ENCODE measurements around the gene RBM47.

Gene RBM47

DNA sequence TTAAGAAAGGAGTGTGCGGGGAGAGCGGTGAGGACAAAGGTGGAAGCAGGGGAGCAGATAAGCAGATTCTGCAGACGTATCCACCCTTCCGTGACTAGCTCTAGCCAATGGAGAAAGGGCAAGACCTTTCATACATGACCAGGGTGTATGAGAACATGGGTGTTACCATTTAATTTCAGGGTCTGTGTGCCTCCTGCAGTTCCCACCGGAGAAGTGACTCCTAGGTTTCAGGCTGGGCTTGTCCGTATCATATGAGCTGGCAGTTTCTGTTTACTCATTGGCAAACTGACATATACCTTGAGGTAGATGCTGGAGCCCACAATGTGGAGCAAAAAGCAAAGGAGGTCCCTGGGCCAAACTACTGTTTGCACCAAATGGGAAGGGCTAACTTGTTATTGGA lies 6.8 kb downstream of the RBM47 start:
- peak; percentile 26 for DNase-seq

DNA sequence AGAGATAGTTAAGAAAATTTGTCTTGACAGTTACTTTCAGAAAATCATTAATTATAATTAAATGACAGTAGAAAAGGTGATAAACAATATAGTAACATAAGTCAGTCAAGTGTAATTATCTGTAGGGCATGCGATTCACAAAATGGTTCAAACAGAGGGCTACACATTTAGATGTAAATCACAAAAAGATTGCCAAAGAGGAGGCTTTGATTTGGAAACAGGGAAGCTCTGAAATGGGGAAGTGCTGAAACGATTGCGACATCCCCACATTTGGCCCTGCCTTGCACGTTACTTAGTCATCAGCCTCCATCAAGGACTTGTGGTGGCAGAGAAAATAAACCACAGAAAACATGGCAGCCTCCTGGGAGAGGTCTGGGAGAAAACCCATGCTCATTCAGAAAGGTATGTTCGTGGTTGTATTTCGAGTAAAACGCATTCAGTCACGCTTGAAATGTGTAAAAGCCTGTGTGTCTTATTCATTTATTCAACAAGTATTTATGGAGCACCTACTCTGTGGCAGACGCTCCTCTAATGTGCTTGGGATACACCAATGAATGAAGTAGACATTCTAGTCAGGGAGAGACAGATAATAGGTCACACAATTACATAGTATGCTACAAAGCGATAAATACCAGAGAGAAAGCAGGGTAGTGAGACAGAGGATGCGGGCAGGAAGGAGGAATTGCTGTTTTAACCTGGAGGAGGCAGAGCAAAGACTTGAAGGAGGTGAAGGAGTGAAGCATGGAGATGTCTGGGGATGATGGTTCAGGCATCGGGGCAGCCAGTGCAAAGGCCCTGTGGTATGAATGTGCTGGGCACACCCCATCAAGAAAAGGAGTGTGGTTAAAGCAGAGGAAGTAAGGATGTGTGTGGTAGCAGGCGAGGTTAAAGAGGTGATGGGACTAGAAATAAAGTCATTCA lies 7.8 kb downstream of the RBM47 start:
- DNase-seq: peak; percentile 5

DNA sequence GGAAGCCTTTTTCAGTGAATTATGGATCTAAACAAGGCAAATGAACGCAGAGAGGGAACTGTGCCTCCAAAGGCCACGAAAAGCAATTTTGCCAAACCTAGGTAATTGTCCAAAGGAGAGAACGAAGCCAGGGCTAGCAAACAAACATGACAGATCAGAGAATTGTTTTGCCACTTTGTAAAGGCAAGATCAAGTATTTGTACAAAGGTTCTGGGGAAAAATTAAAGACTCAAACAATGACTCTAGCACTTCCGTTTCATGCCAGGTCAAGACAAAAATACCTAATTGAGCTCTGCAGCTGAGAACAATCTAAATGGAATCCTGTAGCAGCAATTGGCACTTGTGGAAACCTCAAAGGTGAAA lies 8.5 kb downstream of the RBM47 start:
- peak; percentile 5 for DNase-seq

DNA sequence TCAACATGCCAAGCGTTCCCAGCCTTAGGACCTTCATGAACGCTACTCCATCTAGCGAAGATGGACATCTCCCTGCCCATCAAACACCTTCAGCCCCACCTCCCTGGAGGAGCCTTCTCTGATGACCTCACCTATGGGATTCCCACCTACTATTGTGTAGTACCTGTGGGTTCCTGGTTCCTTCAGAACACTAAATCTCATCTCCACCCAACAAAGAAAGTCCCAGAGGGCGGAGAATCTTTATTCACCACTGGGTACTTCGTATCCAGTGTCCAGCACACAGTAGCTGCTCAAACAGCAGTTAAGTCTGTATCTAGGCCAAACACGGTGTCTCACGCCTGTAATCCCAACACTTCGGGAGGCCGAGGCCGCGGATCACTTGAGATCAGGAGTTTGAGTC lies 10.1 kb downstream of the RBM47 start:
- DNase-seq: no peak

DNA sequence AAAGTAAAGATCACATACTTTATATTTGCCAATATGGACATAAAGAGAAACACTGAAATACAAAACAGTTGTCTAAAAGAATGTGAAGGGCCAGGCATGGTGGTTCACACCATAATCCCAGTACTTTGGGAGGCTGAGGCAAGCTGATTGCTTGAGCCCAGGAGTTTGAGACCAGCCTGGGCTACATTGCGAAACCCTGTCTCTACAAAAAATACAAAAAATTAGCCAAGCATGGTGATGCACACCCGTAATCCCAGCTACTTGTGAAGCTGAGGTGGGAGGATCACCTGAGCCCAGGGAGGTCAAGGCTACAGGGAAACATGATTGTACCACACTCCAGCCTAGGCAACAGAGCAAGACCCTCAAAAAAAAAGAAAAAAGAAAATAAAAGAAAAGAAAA lies 11.8 kb downstream of the RBM47 start:
- no peak for DNase-seq

DNA sequence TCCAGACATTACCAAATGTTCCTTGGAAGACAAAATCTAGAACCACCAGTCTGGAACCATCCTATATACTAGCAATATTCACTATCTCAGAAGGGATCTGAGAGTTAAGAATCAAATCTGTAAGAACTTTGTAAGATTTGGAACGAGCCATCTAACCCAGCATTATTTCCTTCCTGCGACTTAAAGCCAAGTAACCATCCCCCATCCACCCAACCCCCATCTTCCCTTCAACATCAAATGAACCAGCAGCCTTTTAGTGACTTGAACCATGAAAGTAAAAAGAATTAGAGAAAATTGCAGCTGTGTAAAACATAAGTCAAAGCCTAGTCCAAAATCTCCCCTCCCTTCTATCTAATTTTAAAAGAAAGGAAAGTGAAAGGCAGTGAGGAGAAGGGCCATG lies 15.6 kb downstream of the RBM47 start:
- no peak for DNase-seq

DNA sequence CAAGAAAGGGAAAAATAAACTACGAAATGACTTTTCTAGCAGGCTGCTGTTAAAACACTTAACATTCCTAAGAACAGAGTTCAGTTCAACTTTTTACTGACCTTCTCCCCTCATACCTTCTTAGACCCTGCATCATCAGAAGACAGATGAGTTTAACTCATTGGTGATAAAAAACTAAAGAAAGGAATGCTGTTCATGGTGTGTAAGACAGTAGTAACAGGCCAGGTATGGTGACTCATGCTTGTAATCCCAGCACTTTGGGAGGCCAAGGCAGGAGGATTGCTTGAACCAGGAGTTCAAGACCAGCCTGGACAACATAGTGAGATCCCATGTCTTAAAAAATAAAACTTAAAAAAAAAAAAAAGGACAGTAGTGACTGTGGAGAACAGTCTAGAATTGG lies 16.2 kb downstream of the RBM47 start:
- DNase-seq: no peak

DNA sequence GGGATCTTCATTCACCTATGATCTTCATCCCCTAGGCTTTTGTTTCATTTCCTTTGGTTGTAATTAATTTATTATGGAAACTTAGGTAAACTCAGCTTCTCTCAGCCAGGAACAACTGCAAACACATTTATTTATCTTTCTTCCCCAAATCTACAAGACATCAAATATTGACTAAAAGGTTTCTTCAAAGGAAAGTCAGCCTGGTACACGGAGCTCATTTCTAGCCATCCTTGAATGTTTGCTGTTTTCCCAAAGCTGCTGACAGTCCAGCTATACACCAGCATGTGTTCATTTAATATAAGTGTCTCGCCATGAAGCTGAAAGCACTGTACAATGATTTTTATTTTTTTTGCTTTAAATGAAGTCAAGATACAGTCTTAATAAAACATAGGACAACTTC lies 16.8 kb downstream of the RBM47 start:
- DNase-seq: no peak

DNA sequence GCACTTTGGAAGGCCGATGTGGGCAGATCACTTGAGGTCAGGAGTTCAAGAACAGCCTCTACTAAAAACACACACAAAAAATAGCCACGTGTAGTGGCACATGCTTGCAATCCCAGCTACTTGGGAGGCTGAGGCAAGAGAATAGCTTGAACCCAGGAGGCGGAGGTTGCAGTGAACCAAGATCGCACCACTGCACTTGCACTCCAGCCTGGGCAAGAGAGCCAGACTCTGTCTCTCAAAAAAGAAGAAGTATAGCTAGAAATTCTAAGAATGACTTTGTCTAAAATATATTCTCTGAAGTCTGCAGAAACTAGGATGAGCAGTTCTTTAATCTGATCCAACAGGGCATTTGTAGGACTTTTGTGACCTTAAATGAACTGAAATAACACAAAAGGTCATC lies 17.4 kb downstream of the RBM47 start:
- no peak for DNase-seq

DNA sequence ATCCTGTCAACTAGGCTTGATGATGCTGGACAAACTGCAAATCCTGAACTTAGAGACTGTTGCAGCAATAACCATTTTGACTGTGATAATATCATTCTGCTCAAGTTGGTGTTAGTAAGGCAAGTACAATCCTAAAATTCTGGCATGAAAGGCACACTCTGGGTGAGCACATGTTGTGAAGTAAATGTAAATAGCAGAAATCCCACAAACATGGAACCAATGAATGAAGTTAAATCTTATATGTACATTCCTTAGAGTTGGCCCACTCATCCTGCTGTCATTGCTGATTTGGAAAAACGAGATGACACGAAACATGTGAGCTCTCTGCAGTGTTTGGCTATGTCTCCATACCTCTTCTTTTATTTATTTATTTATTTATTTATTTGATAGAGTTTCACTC lies 21.0 kb downstream of the RBM47 start:
- no peak for DNase-seq

DNA sequence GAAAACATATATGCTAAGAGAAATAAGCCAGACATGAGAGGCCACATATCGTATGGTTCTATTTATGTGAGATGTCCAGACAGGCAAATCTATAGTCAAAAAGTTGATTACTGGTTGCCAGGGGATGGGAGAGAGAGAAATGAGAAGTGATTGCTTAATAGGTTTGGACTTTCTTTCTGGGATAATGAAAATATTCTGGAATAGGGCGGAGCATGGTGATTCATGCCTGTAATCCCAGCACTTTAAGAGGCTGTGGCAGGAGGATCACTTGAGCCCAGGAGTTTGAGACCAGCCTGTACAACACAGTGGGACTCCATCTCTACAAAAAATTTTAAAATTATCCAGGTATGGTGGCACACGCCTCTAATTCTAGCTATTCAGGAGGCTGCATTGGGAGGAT lies 22.4 kb downstream of the RBM47 start:
- DNase-seq: no peak

DNA sequence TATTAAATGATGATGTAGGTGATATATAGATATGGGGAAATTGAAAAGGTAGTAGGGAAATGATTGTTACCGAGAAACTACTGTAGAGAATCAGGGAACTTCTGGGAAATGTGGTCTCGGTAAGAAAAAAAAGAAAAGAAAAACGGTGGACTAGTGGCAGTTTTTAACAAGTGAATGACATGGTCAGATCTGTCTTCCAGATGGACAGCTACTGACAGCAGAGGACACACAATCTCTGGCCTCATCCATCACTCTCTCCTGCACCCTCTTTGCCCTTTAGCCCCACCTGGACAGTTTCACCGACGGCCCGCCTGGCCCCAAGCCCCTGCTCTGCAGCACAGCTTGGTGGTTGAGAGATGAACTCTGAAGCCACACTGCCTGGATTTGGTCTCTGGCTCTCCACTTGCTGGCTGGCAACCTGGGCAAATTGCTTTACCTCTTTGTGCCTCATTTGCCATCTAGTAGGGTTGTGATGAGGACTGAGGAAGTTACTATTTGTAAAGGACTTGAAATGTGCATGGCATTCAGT lies 23.4 kb downstream of the RBM47 start:
- DNase-seq: no peak

DNA sequence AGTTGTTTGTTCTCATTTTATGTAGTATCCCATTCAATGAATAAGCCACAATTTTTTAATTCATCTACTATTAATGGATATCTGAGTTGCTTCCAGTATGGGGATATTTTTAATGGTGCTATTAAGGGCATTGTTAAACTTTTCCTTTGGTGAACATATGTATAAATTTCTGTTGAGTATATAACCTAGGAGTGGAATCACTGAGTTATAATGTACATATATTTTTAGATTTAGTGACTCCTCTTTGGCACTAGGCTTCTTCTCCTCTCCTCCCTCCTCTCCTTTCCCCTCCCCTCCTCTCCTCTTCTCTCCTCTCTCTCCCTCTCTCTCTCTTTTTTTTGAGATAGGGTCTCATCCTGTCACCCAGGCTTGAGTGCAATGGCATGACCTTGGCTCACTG lies 26.4 kb downstream of the RBM47 start:
- no peak for DNase-seq

DNA sequence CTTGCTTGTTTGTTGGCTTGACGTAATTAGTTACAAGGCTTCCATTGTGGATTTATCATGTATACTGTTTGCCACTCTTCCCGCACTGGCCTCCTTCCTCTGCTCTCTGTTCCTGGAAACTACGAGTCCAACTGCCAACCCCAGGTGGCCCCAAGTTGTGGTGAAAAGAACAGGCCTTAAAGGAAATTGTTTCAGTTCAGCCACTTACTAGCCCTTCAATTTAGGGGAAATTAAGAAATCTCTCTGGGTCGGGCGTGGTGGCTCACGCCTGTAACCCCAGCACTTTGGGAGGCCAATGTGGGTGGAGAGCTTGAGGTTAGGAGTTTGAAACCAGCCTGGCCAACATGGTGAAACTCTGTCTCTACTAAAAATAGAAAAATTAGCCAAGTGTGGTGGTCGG lies 28.0 kb downstream of the RBM47 start:
- no peak for DNase-seq

DNA sequence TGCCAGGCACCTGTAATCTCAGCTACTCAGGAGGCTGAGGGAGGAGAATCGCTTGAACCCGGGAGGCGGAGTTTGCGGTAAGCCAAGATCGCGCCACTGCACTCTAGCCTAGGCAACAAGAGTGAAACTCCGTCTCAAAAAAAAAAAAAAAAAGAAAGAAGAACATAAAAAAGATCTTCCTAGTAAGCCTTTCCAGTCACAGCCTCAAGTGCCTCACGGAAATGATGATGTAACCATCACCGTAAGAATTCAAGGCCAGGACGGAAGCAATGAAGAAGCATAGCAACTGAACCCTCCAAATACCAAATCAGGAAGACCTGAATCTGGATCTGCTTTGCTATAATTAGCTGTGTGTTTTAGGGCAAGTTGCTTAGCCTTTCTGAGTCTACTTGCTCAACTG lies 28.8 kb downstream of the RBM47 start:
- DNase-seq: no peak

DNA sequence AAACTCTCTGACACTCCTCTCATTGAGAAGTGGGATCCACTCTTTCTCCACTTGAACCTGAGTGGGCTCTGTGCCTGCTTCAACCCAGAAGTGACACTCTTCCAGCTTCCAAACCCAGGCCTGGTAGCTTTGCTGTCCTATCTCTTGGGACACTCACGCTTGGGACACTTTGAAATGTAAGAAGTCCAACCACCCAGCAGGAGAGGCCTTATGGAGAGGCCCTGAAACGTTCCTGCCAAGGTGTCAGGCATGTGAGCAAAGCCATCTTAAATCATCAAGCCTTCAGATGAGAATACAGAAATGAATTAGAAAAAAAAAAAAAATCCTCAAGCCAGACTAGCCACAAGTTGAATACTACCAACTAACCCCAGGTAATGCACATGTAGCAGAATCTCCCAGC lies 30.2 kb downstream of the RBM47 start:
- no peak for DNase-seq

DNA sequence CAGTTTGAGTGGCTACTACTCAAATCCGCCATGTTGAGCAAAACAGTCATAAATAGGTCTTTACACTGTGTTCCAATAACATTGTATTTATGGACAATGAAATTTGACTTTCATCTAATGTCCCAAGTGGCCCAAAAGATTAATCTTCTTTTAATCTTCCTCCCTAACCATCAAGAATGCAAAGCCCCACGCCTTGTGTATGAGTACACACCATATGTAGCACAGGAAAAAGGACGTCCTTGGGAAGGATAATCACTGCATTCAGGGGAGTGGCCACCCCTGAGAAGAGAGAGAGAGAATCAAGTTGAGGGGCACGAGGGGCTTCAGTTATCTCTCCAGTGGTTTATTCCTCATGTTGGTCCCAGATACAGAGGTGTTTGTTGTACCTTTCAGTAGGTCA lies 33.1 kb downstream of the RBM47 start:
- DNase-seq: no peak

DNA sequence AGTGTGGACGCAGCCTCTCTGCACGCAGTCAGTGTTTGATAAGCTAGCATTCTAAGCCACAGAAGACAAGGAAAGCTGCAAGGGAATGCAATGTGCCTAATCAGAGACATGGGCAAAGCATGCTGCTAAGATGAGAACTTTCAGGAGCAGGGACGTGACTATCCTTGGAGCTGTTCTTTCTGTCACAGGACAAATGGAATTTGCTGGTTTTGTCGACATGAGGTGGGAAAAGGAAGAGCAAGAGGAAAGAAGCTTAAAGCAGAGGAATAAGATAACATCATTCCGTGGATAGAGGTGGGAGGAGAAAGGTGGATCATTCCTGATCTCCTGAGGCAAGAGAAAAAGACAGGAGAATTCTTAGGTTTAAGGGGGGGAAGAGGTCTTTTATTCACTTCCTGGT lies 33.7 kb downstream of the RBM47 start:
- DNase-seq: no peak

DNA sequence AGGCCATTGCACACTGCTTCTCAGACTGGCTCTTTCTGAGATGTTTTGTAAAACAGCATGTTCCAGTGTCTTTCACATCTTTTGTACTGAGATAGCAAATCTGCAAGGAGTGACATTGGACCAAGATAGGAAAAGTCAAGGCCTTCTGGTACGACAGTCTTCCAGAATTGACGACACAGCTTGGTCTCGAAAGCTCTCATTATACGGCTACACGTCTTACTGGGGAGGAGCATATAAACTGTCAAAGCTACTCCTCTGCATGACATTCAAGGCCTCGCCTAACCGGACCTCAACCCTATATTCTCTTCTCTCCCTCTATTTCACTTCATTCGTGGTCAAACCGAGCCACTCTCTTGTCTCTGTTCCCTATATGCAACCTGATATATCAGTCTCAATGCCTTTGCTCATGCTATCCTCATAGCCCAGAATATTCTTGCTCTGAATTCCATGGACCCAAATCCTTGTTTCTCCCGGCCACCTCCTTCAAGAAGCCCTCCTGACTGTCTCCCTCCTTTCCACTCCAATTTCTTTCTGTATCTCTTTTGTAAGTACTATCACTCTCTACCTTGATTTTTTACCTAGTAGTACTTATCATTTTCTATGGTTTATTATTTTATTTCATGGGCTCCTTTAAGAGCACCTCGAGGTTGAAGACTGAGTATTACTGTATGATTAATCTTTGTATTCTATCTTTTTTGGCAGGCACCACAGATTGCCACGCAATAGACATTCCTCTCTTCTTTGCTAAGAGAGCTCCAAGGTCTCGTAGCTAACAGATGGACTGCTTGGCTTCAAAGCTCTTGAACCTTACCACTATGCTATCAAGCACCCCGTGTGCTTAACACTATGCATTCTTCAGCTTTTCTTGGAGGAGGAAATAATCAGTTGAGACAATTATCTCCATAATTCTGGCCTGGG lies 35.1 kb downstream of the RBM47 start:
- no peak for DNase-seq

DNA sequence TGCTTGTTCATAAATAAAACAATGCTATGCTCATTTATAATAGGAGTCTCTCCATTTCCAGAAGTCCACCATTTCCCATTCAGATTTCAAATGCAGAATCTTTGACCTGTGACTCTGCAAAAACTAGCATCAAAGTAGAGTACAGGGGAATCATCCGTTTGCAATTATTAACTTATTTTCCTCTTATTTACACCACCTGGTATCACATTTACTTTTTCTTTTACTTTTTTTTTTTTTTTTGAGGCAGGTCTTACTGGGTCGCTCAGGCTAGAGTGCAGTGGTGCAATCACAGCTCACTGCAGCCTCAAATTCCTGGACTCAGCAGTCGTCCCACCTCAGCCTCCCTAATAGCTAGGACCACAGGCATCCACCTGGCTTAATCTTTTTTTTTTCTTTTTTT lies 37.6 kb downstream of the RBM47 start:
- DNase-seq: no peak

DNA sequence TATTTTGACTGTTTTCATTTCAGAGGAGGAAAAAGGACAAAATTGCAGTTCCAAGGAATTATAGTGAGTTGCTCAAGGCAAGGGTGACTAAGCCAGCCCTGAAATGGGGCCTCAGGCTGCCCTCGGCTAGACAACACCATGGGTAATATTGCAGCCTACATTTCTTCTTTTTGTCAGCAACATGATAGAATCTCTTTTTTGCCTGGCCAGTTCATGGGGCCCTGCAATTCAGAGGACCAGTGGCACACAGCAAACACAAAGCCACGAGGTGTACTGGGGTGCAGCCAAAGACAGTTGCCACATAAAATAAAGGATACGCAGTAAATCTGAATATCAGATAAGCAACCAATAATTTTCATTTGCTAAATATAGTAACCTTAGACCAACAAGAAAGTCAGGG lies 41.8 kb downstream of the RBM47 start:
- no peak for DNase-seq

DNA sequence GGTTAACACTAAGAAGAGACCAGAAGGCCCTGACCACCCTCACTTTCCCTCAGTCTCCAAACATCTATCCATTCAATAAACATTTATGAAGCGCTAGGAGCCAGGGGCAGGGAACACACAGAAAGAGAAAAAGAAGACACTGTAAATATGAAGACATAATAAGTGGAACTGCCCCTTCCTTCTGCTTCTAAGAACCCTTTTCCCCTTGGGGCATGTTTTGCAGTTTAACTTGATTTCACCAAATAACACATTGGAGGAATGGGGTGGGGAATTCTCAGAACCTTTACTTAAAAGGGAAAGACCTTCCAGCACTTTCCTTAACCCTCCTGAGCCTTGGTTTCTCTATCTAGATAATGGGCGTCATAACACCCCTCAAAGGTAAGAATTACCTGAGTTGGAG lies 42.3 kb downstream of the RBM47 start:
- no peak for DNase-seq

DNA sequence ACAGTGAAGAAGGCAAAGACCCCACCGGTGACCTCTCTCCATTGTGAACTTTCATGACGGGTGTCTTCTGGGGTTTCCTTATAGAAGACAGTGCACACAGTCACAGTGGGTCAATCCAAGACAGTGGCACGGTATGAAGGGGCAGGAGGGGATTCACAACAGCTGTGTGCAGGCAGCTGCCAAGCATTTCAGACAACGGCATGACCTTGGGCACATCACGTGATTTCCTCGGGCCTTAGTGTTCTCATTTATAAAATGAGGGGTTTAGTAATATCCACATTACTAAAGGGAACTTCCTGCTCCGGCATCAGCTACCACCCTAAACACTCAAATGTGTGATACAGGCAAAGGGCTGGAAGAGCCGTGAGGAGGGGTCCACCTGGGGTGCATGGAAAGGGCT lies 42.9 kb downstream of the RBM47 start:
- DNase-seq: no peak

DNA sequence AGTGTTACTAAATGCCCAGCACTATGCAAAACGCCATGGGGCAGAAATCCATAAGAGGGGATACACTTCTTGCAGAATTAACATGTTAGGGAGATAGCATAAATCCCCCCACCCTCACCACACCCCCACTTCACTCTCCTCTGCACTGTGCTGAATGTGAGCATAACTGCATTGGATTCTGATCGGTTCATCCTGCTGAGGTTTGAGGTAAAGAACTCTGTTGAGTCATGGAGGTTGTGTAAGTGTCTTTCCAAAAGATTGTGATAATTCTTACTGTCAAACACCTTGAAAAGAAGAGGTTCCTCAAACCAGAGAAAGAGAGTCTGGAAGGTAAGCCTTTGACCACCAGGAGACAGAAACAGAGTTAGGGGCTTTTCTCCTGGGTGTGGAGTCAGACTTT lies 43.6 kb downstream of the RBM47 start:
- DNase-seq: no peak

Data from NCI-H69 (cell line).